IPS DF 4.7 (cell line): ENCODE measurements around the gene RB1.
"Not testable (repeated sequence)": the region's sequence is repeated elsewhere in the genome, so short reads cannot be mapped to it uniquely, and the experiment has no call there.

Experiments
- DNase-seq: peaks from one replicate; pipeline ENCODE4 v3.0.0-alpha.2; 2013; ENCODE audit warnings: low spot score; ENCODE audit errors: extremely low read depth

Gene RB1

DNA sequence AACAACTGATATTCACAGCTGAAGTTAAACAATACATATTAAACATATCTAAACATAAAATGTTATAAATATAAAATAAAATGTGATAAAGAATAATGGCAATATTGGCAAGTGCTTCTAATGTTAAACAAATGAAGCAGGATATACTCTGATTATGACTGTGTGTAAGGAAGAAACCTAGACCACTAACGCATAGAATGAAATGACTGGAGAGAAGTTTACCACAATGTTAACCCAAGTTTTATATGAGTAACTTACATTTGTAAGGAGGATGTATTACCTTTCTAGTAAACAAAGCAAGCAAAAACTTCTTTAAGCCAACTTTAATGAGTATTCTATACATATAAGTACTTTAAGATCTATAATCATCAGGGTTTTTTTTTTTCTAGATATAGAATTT, 43.0 kb downstream of the RB1 start:
- no peak for DNase-seq

DNA sequence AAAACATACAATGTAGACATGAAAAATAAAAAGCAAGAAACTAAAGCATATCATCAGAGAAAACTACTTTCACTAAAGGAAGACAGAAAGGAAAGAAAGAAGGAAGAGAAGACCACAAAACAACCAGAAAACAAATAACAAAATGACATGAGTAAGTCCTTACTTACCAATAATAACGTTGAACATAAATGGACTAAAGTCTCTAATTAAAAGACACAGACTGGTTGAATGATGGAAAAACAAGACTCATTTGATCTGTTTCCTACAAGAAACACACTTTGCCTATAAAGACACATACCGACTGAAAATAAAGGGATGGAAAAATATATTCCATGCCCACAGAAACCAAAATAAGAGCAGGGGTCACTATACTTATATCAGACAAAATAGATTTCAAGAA, 46.0 kb downstream of the RB1 start:
- no peak for DNase-seq

DNA sequence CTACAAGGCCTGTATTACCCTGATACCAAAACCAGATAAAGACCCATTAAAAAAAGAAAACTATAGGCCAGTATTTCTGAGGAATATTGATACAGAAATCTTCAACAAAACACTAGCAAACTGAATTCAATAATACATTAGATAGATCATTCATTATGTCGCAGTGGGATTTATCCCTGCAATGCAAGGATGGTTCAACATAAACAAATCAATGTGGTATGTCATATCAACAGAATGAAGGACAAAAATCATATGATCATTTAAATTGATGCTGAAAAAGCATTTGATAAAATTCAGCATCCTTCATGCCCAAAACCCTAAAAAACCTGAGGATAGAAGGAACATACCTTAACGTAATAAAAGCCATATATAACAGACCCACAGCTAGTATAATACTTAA, 50.0 kb downstream of the RB1 start:
- no peak for DNase-seq

DNA sequence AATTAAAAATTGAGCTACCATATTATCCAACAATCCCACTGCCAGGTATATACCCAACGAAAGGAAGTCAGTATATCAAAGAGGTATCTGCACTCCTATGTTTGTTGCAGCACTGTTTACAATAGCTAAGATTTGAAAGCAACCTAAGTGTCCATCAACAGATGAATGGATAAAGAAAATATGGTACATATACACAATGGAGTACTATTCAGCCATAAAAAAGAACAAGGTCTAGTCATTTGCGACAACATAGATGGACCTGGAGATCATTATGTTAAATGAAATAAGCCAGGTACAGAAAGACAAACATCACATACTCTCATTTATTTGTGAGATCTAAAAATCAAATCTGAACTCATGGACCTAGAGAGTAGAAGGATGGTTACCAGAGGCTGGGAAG, 52.0 kb downstream of the RB1 start:
- not testable (repeated sequence) for DNase-seq

DNA sequence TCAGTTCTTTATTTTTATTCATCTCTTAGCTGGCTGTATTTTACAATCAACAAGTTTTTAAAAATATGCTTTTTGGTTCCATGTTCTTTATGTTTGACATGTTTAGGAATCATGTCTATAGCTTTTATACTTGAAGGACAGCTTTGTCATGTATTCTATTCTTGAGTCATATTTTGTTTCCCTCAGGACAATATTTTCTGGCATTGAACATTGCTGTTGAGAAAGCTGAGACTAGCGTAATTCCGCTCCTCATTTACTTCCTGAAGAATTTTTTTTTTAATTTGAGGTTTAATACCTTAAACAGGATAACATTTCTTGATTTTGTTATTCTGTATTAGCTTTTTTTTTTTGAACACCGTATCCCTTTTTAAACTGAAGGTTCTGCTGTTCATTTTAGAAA, 53.2 kb downstream of the RB1 start:
- no peak for DNase-seq

DNA sequence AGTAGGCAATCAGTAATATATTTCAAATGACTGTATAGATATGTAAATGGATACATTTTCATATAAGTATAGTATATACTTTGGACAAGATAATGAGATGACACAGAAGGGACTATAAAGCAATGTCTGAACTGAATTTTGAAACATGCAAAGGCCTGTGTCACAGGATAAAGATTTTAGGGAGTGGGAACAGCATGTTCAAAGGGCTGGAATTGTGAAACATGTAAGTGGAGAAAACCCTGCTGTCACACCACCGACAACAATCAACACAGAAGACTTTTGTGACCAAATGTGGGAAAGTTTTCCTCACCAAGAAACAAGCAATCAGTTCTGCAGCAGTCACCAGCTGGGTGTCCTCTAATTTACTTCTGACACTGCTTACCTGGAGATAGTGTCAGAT, 66.4 kb downstream of the RB1 start:
- no peak for DNase-seq

DNA sequence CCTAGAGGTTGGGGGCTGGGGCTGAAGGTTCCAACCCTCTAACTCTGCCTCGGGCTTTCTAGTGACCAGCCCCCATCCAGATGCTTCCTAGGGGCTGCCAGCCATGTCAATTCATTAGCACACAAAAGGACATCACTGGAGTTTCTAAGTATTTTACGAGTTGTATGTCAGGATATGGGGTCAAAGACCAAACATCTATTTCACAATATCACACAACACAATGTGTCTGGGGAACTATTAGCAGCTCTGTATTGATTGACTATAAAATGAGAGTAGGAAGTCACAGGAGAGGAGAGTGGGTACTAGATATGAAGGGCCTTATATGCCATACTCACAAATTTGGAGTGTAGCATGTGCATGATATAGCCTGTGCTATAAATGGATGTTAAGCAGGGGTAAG, 67.3 kb downstream of the RB1 start:
- no peak for DNase-seq

DNA sequence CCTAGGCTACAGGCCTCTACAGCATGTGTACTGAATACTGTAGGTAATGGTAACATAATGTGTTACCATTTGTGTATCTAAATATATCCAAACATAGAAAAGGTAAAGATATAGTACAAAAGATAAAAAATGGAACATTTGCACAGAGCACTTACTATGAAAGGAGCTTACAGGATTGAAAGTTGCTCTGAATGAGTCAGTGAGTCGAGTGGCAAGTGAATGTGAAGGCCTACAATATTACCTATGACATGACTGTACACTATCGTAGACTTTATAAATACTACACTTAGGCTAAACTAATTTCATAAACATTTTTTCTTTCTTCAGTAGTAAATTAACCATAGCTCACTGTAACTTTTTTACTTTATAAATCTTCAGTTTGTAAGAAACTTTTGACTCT, 74.3 kb downstream of the RB1 start:
- DNase-seq: no peak

DNA sequence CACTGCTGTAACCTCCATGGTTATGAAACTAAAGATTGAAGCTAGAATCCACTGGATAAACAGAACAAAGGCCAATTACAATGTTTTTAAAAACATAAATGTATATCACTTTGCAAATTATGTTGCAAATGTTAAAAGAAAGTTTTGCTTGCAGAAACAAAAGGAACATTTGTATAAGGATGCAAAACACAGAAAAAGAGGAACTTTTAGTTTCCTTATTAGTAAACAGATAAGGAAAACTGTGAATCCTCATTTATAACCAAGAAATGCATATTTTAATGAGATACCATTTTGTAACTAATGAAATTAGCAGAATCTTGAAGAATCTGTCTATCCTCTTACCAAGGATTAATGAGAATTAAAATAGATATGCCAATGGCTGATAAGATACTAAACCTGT, 77.0 kb downstream of the RB1 start:
- DNase-seq: no peak

DNA sequence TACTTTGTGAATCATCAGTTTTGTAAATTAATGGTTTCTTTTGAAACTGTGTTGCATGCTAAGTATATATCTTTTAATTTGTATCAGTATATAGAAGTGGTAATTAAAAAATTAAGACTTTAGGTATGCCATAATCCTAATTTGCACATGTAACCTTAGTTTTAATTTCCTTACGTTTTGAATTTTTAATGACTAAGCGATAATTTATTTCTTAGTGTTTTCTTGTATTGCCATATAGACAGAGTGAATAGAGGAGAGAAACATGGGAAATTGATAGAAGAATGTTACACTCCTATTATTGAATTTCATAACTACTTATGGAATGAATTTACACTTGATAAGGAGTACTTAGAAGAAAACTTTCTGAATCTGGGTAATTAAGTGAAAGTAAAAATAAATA, 79.8 kb downstream of the RB1 start:
- no peak for DNase-seq

DNA sequence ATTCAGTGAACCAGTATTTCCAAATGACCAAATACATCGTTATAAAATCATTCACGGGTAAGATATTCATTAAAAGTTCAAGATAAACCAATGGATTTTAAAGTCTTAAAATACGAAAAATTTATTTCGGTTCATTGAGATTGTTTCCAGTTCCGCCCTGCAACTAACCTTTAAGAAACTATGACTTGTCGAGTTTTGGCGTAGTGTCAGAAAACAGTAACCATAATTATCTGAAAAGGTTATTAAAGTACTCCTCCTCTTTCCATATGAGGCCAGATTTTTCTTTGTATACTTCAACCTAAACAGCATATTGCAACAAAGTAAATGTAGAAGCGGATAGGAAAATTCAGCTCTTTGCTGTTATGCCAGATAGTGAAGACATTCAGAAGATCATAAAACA, 83.3 kb downstream of the RB1 start:
- DNase-seq: no peak

DNA sequence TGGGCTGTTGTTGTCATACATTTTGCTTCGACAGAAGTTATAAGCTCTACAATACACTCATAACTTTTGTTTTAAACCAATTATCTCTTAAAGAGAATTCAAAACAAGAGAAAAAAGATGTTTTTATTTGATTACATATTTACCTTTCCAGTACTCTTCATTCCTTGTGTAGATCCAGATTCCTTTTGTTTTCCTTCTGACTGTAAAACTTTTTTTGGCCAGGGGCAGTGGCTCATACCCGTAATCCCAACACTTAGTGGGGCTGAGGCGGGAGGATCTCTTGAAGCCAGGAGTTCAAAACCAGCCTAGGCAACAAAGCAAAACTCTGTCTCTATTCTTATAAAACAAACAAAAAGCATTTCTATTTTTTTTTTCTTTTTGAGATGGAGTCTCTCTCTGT, 87.7 kb downstream of the RB1 start:
- no peak for DNase-seq

DNA sequence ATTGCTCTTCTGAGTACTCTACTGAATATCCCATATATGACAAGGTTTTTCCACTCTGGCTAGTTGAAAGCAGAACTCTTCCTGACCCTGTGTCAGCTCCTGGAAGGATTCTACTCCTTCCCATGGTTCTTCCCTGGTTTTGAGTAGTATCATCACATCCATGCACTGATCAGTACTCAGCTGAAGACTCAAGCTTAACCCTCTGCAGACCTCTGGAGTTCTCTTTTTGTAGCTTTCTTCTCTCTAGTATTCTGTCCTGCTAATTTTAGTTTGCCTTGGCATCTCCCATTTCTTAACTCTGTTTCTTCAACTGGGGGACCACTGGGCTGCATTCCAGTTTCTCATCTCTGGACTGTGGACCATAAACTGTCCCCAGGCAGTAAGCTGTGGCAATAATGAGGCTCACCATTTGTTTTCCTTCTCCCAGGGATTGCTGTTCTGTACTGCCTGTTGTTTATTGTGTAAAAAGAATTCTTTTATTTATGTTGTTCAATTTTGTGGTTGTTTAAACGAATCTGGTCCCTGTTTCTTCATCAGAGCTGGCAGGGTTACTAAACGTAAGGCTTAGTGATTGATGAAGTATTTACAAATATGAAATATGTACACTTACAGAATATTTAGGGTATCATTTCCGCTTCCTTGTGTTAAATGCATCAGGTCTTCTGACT, 89.6 kb downstream of the RB1 start:
- DNase-seq: no peak

DNA sequence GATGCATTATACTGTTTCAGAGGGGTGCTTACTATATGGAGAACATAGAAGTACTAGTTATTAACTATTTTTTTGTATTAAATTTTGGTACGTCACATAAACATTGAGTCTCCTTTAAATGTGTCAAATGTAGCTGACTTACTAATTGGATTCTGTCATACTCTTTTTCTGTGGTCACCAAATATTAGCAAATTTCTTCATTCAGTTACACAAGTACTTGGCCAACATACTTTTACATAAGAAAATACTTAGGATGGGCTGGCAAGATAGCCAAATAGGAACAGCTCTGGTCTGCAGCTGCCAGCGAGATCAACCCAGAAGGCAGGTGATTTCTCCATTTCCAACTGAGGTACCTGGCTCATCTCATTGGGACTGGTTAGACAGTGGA, 90.1 kb downstream of the RB1 start:
- no peak for DNase-seq

DNA sequence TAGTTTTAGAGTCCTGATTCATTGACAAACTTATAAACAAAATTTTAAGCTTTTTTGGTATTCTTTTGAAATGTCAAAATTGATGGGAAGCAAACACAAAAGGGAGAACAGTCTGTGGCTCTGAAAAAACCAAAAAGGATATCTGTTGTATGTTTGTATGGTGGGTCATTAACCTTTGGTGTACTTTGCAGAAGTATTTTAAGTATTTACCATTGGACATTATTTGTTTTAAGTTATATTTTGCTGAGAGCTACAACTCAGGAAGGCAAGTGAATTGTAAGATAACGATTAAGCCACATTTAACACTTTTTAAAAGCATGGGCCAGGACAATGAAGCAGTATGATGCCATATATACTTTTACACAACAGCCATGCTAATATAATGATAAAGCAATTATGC, 94.2 kb downstream of the RB1 start:
- no peak for DNase-seq

DNA sequence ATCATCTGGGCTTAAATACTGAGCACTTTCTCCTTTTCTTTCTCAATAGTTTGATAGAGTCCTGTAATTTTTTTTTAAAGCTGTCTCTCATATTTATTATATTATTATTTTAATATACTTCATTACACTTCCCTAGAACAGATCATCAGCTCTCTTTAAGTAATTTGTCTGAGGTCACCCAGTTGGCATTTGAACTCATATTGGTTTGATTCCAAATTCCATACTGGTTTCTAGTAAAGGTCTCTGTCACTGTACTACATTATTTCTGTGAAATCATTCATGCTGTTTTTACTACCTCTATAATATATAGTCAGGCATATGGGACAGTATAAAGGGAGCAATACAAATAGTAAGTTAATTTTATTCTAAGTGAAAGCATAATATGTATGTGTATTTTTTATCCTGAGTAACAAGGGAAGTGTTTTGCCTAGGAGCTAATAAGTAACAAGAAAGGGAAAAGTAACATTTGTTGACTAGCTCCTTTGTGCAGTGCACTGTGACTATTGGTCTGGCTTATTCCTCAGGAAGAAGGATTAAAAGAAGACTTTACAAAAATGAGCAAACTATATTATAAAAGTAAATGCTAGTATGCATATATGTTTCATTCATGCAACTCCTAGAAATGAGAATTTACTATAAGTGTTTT, 95.0 kb downstream of the RB1 start:
- no peak for DNase-seq

DNA sequence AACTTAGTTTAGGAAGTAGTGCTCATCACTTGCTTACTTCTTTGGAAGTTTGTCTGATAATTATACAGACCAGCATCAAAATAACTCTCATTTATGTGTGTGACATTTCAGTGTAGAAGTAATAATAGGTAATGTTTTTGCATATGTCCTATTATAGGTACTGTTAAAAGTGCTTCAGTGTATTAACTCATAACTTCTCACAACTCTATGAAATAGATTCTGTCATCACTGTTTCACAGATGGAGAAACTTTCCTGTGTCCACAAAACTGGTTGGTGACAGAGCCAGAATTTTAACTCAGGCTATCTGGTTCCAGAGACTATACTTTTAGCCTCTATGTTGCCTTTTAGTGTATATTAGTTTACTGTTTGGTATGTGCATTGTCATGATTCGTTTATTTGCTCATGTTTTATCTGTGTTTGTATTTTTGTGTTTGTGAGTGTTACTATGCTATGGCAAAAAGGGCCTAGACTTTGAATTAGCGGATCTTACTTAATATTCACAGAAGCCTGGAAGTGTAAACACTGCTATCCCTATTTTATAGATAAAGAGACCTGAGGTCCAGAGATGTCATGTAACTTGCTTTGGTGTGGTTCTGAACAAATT, 96.6 kb downstream of the RB1 start:
- DNase-seq: no peak

DNA sequence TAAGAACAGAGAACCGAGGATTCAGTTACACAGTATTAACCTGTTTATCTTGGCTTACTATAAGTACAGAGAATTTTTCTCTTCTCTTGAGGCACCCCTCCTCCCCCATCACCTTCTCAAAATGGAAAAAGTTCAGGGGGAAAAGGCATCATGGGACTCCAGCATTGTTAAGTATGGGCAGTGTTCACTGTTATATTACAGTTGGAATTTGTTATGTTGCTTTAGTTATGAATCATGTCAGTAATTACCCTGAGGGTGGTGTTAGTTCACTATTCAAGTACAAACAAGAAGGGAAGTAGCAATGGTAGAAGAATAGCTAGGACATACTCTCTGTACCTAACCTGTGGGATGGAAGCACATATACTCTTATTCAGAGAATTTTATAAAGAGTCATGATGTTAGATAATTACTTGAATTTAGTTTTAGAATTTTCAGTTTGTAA, 97.3 kb downstream of the RB1 start:
- no peak for DNase-seq

DNA sequence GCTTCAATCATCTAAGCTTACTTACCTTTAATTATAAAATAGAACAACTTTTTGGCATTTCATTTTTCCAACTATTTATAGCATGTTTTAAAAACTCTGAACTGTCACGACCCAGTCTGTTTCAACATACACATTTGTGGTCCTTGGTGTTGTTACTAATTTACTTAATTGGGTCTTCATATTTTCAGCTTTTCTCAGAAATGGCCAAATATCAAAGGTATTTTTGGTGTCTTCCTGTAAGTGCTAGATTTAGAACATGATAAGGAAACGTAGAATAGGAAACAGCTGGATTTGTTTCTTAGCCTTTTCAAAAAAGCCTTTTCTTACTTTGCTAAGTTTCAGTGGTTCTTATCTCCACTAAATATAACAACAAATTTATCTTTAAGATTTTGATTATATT, 97.9 kb downstream of the RB1 start:
- DNase-seq: no peak

DNA sequence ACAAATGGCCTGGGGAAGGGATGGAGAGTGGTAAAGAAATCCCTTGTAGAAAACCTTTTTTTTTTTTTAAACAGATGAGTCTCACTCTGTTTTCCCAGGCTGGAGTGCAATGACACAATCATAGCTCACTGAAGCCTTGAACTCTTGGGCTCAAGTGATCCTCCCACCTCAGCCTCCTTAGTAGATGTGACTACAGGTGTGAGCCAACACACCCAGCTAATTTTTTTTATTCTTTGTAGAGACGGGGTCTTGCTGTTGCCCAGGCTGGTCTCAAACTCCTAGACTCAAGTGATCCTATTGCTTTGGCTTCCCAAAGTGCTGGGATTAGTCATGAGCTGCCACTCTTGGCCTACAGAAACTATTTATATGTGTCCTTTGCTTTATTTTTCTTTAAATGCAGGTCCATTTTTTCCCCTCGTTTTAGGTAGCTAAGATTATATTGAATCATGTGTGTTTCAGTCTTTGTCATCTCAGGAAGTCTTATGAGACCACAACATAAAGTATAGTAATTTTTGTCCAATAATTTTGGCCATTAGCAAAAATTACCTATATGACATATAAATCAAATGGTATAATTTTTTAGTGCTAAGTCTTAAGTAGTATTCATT, 98.9 kb downstream of the RB1 start:
- DNase-seq: no peak

DNA sequence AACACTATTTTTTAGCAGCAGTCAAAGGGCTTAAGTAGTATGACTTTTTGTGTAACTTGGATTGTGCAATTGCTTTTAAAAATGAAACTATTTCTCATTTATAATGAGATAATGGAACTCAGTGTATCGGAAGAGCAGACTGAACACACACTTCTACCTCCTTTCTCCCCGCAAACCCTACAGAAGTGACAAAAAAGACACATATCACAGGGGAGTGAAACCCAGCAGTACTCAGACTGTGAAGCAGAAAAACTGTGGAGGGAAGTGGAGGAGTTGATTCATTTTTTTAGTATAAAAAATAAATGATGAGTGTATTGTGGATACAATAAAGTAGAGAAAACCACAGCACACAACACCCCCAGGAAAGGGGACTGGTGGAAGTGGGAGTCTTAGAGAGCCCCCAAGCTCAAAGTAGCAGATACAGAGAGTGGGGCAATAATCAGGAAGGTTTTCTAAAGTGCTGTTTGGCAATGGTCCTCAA, 99.6 kb downstream of the RB1 start:
- DNase-seq: no peak

DNA sequence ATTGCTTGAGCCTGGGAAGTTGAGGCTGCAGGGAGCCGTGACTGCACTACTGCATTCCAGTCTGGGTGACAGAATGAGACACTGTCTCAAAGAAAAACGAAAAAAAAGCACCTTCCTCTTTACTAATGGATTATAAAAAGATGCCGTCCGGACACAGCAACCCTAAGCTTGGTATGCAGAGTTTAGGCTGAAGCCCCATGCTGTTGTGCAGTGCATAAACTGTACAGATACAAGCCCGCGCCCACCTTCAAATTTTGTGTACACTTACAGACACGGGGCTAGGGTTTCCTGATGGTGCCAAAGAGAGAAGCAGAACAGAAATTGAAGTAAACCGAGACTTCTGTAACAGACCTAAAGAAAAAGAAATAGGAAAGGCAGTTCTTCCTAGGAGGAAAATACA, 100.4 kb downstream of the RB1 start:
- no peak for DNase-seq

DNA sequence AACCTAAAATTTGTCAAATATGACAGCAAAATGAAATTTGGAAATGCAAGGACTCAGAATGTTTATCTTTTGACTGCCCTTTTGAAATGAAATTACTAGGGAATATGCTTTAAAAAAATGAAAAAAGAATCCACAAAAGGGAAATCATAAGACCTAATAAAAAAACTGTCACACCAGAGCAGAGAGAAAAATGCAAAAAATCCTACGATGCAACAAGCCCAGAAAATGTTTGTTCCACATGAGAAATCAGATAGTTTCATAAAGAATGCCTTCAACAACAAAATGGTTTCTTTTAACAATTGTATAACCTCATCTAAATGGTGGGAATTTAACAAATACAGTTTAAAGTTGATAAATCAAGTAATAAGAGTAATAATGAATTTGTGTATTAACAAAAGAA, 101.4 kb downstream of the RB1 start:
- DNase-seq: no peak
